ENCODE results near the gene GALR2. TPM values are rescaled to one million over a fixed set of nuclear protein-coding genes. Genes with fewer than 3 reads are reported as not detected.
A peak's percentile ranks its signal among the peaks of the same experiment; 100 is the strongest.

GALR2 gene
- polyA plus RNA-seq, 1 donor (not counting 4 experiments of a cell fraction or from before 2014, with no cell fraction given): not detected

GRCh38 chr17:76121932-76122430, 47.4 kb downstream of the GALR2 start:
- TF ChIP-seq CTCF (optimal IDR thresholded peaks at IDR 0.05 in 1 of 3, IDR thresholded peaks at IDR 0.05 in 1 of 3, conservative IDR thresholded peaks at IDR 0.05 in 1 of 3; ENCODE audit: extremely low read depth in 1 of 3, insufficient read depth in 2 of 3, low read length in 3 of 3) (no peak), EZH2 (IDR thresholded peaks at IDR 0.05; ENCODE audit: low read length) (no peak)
- H4K20me1 ChIP-seq (ENCODE audit: control insufficient read depth, extremely low read depth, insufficient read depth, low read length): no peaks in the 10 kb centered on the region
- peak overlapping the region; percentile 41 for H3K4me2 ChIP-seq (ENCODE audit: control insufficient read depth, extremely low read depth, insufficient read depth, low read depth, low read length)
- H3K4me3 ChIP-seq (ENCODE audit: control insufficient read depth in 2 of 3, extremely low read depth in 1 of 3, insufficient read depth in 2 of 3, low read depth in 1 of 3, low read length in 3 of 3): peak overlapping the region in 1 of 3 experiments; percentile 40
- peak overlapping the region; percentile 58 for H3K9ac ChIP-seq (ENCODE audit: control insufficient read depth, extremely low read depth, insufficient read depth, low read length)
- H3K27ac ChIP-seq (ENCODE audit: control insufficient read depth, insufficient read depth, low read length): no peak overlapping the region
- H3K79me2 ChIP-seq (ENCODE audit: control insufficient read depth, insufficient read depth, low read length): no peaks in the 10 kb centered on the region
- DNase-seq (ENCODE audit: low read depth, low spot score) (no peak), FAIRE-seq (no peak)
- H2AFZ ChIP-seq (ENCODE audit: control insufficient read depth, low read length): peak overlapping the region; percentile 22
- H3K9me3 ChIP-seq (ENCODE audit: control insufficient read depth, low read depth, low read length): no peaks in the 10 kb centered on the region
- peaks cover 3% of the 10 kb centered on the region for H3K4me1 ChIP-seq (ENCODE audit: control insufficient read depth, extremely low read depth, insufficient read depth, low read length)
- H3K27me3 ChIP-seq (ENCODE audit: control insufficient read depth, extremely low read depth, insufficient read depth, low read length): peaks cover 5% of the 10 kb centered on the region
- no peaks in the 10 kb centered on the region for H3K36me3 ChIP-seq (ENCODE audit: control insufficient read depth in 2 of 2, extremely low read depth in 1 of 2, insufficient read depth in 2 of 2, low read length in 2 of 2)
- dilution Hi-C loops (cut with MboI; ENCODE audit: extremely low pct_ligation_motif_present, low sequenced_read_pairs): no loop called here
- H3K9me1 ChIP-seq (ENCODE audit: control insufficient read depth, extremely low read depth, insufficient read depth, low read length): no peaks in the 10 kb centered on the region

- H3K4me3 ChIP-seq (ENCODE audit: control insufficient read depth in 2 of 3, extremely low read depth in 1 of 3, insufficient read depth in 2 of 3, low read depth in 1 of 3, low read length in 3 of 3): no peak overlapping the region
- H3K27ac ChIP-seq (ENCODE audit: control insufficient read depth, insufficient read depth, low read length): no peak overlapping the region
- H3K27me3 ChIP-seq (ENCODE audit: control insufficient read depth, extremely low read depth, insufficient read depth, low read length): peaks cover 5% of the 10 kb centered on the region
- no peak overlapping the region for H3K9ac ChIP-seq (ENCODE audit: control insufficient read depth, extremely low read depth, insufficient read depth, low read length)
- no peaks in the 10 kb centered on the region for H3K79me2 ChIP-seq (ENCODE audit: control insufficient read depth, insufficient read depth, low read length)
- dilution Hi-C loops (cut with MboI; ENCODE audit: extremely low pct_ligation_motif_present, low sequenced_read_pairs): no loop called here
- DNase-seq (ENCODE audit: low read depth, low spot score): no peak
- no peak for FAIRE-seq
- H3K9me1 ChIP-seq (ENCODE audit: control insufficient read depth, extremely low read depth, insufficient read depth, low read length): no peaks in the 10 kb centered on the region
- TF ChIP-seq CTCF (optimal IDR thresholded peaks at IDR 0.05 in 1 of 3, IDR thresholded peaks at IDR 0.05 in 1 of 3, conservative IDR thresholded peaks at IDR 0.05 in 1 of 3; ENCODE audit: extremely low read depth in 1 of 3, insufficient read depth in 2 of 3, low read length in 3 of 3): no peak
- TF ChIP-seq EZH2 (IDR thresholded peaks at IDR 0.05; ENCODE audit: low read length): no peak
- no peak overlapping the region for H2AFZ ChIP-seq (ENCODE audit: control insufficient read depth, low read length)
- H3K4me2 ChIP-seq (ENCODE audit: control insufficient read depth, extremely low read depth, insufficient read depth, low read depth, low read length): no peak overlapping the region
- no peaks in the 10 kb centered on the region for H3K9me3 ChIP-seq (ENCODE audit: control insufficient read depth, low read depth, low read length)
- H4K20me1 ChIP-seq (ENCODE audit: control insufficient read depth, extremely low read depth, insufficient read depth, low read length): no peaks in the 10 kb centered on the region
- H3K4me1 ChIP-seq (ENCODE audit: control insufficient read depth, extremely low read depth, insufficient read depth, low read length): peaks cover 3% of the 10 kb centered on the region
- H3K36me3 ChIP-seq (ENCODE audit: control insufficient read depth in 2 of 2, extremely low read depth in 1 of 2, insufficient read depth in 2 of 2, low read length in 2 of 2): no peaks in the 10 kb centered on the region
Observed at GRCh38 chr17:76122431-76123190, 48.0 kb downstream of the GALR2 start.
